Measurements from ENCODE around the gene COL4A2.

The COL4A2 gene

DNA sequence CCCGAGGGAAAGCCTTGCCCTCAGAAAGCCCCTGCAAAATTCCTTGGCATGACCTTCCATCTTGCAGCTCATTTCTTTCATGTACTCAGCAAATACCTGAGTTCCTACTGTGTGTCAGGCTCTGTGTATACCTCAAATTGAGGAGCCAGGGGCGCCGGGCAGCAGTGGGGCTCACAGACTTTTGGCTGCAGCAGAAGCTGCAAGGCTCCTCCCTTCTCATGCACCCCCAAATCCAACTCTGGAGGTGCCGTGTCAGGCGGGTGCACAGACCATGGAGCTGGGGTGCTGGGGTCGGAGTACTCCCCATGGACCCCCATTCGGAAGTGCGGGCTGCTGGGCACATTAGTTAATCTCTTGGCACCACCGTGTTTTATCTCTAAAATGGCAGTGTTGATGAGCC is 72.3 kb downstream of the COL4A2 start:
- TF ChIP-seq, protein P1, sequence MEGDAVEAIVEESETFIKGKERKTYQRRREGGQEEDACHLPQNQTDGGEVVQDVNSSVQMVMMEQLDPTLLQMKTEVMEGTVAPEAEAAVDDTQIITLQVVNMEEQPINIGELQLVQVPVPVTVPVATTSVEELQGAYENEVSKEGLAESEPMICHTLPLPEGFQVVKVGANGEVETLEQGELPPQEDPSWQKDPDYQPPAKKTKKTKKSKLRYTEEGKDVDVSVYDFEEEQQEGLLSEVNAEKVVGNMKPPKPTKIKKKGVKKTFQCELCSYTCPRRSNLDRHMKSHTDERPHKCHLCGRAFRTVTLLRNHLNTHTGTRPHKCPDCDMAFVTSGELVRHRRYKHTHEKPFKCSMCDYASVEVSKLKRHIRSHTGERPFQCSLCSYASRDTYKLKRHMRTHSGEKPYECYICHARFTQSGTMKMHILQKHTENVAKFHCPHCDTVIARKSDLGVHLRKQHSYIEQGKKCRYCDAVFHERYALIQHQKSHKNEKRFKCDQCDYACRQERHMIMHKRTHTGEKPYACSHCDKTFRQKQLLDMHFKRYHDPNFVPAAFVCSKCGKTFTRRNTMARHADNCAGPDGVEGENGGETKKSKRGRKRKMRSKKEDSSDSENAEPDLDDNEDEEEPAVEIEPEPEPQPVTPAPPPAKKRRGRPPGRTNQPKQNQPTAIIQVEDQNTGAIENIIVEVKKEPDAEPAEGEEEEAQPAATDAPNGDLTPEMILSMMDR (IDR thresholded peaks at IDR 0.05; ENCODE audit: low read depth, low read length, missing control alignments): no peak
- DNase-seq (ENCODE audit: extremely low read depth, low read depth): no peak
- H3K4me3 ChIP-seq (replicated peaks; ENCODE audit: low read depth, low read length): no peak overlapping the region

DNA sequence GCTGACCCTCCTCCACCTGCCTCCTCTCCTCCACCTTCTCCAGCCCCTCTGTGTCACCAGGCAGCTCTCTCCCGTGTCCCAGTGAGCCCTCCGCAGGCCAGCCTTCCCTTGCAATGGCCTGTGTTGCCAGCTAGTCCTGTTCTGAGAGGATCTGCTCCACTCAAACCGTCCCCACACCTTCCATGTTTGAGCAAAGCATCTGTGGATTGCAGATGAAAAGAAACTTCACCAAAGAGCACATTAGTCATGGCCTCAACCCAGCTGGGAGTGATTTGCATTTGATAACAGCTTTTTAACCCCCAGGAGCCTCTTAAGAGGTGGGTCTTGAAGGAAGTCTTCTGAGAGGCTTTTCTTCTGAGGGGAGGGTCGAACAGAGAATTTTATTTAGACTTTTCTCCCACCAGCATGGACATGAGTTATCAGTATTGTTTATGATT is 72.8 kb downstream of the COL4A2 start:
- no peak for DNase-seq (ENCODE audit: extremely low read depth, low read depth)
- TF ChIP-seq, protein P1 (IDR thresholded peaks at IDR 0.05; ENCODE audit: low read depth, low read length, missing control alignments): no peak
- no peak overlapping the region for H3K4me3 ChIP-seq (replicated peaks; ENCODE audit: low read depth, low read length)

DNA sequence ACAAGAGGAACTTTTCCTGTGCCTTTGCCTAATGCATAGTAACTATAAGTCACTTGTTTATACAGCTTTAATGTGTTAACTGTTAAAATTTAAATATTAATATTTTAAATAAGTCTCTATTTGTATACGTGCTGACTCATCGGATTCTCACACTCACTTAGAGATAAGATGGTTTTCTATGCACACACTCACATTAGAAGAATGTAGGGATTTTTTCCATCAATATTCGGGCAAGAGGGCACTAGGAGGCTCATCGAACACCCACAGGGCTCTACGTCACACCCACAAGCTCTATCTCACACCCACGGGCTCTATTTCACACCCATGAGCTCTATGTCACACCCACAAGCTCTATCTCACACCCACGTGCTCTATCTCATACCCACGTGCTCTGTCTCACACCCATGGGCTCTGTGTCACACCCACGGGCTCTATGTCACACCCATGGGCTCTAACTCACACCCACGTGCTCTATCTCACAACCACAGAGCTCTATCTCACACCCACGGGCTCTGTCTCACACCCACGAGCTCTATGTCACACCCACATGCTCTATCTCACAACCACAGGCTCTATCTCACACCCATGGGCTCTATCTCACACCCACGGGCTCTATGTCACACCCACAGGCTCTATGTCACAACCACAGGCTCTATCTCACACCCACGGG is 73.4 kb downstream of the COL4A2 start:
- H3K4me3 ChIP-seq (replicated peaks; ENCODE audit: low read depth, low read length): no peak overlapping the region
- DNase-seq (ENCODE audit: extremely low read depth, low read depth): no peak
- TF ChIP-seq, protein P1 (IDR thresholded peaks at IDR 0.05; ENCODE audit: low read depth, low read length, missing control alignments): no peak

DNA sequence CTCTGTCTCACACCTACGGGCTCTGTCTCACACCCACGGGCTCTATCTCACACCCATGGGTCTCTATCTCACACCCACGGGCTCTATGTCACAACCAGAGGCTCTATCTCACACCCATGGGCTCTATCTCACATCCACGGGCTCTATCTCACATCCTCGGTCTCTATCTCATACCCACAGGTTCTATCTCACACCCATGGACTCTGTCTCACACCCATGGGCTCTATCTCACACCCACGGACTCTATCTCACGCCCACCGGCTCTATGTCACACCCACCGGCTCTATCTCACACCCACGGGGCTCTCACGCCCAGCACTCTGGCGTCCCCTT is 73.9 kb downstream of the COL4A2 start:
- TF ChIP-seq, protein P1 (IDR thresholded peaks at IDR 0.05; ENCODE audit: low read depth, low read length, missing control alignments): no peak
- no peak for DNase-seq (ENCODE audit: extremely low read depth, low read depth)
- no peak overlapping the region for H3K4me3 ChIP-seq (replicated peaks; ENCODE audit: low read depth, low read length)

DNA sequence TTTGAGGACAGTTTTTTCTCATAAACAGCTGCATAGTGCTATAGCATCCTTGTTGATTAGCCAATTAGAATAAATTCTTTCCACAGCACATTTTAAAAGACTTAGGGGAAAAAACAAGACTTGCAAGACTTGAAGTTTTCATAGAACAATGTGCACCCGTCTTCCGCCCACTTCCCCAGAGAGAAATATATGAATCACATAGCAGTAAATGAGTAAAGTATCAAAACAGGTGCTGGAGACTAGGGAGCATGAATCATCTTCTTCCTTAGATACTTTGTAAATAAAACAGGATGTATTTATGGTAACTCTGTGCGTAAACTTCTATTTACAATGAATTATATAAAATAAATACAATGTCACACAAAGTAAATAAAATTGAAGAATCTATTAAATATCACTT is 75.1 kb downstream of the COL4A2 start:
- TF ChIP-seq, protein P1 (IDR thresholded peaks at IDR 0.05; ENCODE audit: low read depth, low read length, missing control alignments): no peak
- no peak for DNase-seq (ENCODE audit: extremely low read depth, low read depth)
- no peak overlapping the region for H3K4me3 ChIP-seq (replicated peaks; ENCODE audit: low read depth, low read length)

DNA sequence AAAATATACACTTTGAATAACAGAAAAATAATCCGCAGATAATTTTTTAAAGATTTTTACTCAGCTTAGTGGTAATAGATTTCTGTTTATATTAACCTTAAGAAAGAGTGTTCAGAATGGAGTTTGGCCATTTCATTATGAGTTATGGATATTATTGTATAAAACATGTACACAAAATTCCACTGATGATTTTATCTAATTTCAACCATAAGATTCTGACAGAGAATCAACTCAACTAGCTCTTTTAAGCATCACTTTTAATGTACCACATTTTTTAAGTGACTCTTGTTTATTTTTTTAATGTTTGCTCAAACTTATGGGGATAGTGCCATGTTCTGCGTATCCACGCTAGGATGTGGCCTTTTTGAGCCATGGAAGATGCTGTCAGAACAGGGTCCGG is 75.7 kb downstream of the COL4A2 start:
- DNase-seq (ENCODE audit: extremely low read depth, low read depth): no peak
- H3K4me3 ChIP-seq (replicated peaks; ENCODE audit: low read depth, low read length): no peak overlapping the region
- TF ChIP-seq, protein P1 (IDR thresholded peaks at IDR 0.05; ENCODE audit: low read depth, low read length, missing control alignments): no peak
